ENCODE data around the gene MMP8.

Gene MMP8

DNA sequence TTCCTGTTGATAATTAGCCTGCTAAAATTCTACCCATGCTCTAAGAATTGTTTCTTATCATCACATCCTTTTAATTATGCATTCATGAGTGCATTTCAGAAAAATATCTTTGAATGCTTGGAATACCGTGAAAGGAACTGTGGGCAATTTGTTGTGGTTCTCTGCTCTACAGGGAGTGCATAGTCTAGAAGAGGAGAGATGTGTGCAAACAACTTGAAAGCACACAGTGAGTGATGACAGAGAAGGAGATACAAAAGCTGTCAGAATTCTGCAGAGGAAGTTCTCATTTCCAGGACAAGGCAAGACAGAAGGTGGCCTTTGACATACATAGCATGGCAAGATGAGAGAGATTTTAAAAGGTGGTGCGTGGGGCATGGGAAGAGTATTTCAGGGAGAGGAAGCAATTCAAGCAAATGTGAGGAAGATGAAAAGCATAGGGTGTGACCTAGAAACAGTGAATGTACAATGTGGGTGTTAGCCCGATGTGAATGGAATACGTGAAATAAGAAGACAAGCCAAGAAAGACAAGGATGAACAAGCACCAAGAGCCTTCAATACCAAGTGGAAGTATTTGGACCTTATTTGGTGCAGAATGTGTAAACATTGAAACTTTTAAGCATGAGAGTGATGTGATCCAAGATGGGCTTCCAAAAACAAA is 5.0 kb downstream of the MMP8 start:
- no peak for DNase-seq

DNA sequence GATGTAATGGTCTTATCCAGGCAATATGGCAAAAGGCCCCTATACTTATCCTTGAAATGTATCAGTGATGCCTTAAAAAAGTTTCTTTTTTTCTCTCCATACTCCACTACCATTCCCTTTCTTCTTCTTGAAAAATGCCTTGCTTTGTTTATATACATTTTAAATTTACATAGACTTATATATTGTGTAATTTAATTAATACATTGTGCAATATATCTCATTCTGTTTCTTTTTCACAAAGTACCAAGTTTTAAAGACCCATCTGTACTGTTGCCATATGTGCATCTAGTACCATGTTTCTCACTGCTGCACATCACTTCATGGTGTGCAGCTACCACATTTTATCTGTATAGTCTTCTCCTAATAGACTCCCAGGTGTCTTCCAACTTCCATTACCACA is 7.5 kb downstream of the MMP8 start:
- no peak for DNase-seq

DNA sequence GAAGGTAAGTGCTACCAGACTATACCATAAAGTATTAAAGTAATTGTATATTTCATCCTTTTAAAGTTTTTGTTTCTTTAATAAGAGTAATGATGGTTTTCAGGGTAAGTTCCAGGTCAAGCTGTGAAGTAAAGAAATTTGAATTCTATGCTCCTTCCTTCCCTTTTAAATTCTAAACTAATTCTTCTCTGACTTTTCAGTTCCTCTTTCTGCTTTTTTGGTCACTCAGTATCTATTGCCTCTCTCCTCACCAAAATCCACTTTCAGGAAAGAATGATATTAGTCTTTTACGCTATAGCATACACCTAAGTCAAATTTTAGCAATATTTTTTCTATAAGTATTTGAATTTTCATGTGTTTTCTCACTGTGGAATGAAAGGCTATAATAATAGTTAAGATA is 8.2 kb downstream of the MMP8 start:
- DNase-seq, result no peak

DNA sequence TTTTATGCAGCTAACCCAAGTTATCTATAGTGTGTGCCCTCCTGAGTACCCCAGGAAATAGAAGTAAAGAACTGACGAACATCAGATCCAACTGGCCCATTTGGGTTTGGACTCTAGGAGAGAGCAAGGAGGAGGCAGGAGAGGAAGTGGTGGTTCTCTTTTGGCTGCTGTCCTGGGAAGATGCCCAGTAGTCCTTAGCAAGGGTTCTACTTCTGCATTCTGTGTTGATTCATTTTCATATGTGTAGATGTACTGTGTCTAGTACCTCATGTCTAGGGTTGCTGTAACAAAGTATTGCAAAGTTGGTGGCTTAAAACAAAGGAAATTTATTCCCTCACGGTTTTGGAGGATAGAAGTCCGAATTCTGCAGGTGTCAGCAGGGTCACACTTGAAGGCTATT is 12.6 kb downstream of the MMP8 start:
- DNase-seq, result no peak

DNA sequence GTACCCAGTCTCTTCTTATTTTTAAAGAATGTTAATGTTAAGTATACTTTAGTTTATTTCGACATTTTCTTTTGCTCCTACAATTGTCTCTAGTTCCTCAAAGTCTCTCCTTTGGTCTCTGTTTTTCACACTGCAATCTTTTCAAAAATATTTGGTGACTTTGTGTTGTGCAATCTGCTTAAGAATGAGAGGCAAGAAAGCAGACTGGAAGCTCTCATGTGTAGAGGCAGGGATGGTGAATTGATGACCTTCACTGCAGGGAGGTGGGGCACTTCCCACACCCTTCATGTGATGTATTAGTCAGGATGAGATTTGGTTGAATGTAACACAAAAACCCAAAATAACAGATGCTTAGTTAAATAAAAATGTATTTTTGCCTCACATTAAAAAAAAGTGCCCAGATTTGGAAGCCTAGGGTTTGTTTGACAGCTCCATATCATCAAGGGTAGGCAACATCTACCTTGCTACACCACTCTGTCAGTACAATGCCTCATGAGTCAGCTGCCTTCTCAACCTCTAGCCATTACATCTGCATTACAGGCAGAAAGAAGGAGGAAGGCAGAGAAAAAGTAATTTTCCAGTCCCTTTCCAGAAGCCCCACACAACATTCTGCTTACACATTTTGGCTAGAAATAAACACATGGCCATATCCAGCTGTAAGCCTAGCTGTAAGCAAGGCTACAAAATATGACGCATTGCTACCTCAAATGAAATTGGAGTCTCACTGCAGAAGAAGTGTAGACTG is 15.4 kb downstream of the MMP8 start:
- DNase-seq, result no peak

DNA sequence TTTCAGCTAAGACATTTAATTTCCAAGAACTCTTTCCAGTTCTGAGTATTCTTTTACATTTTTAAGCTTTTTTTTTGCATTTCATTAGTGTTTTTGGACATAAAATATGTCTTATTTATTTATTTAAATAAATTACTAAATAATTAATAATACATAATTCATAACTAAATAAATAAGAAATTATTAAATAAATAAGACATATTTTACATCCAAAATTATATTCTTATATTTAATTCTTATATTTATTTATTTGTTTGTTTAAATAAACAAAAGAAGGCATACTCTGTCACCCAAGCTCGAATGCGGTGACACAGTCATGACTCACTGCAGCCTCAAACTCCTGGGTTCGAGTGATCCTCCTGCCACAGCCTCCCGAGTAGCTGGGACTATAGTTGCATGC is 16.1 kb downstream of the MMP8 start:
- DNase-seq, result no peak

DNA sequence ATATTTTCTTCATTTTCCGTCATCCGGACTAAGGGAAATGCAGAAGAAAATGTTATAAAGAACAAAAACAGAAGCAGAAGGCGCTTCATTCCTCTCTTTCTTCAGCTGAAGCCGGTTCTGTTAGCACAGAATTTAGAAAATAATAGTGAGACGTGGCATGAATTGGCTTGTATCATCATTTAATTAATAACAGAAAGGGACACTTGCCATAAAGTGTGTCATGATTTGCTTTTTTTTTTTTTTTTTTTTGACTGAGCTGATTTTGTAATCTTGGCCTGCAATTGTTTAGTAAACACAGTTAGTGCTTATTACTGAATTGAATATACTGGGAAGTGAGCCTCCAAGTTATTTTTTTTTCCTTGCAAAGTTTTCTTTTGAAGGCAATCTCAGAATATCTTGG is 19.1 kb downstream of the MMP8 start, which contains the start of gene MMP27:
Gene MMP27 (minus strand): TSS at position 144 of the 400 bp plus-strand sequence. CDS start 55 bp downstream, at position 89.
- DNase-seq, result peak; percentile 17

DNA sequence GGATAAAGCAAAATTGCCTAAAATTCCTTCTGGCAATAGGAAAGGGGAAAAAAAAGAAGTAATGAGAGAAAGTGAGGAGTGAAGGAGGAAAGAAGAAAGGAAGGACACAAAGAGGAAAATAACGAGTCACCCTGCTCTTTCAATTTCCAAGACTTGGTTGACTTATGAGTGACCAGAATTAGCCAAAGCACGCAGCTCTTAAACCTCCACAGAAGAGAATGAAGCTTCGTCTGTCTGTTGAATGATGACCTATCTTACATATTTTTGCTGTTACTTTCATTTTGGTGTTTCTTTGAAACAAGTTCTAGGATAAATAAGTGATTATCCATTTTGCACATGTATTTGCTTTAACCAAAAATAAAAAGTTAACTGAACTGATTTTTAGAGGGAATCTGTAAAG is 19.9 kb downstream of the MMP8 start:
- DNase-seq, result no peak

DNA sequence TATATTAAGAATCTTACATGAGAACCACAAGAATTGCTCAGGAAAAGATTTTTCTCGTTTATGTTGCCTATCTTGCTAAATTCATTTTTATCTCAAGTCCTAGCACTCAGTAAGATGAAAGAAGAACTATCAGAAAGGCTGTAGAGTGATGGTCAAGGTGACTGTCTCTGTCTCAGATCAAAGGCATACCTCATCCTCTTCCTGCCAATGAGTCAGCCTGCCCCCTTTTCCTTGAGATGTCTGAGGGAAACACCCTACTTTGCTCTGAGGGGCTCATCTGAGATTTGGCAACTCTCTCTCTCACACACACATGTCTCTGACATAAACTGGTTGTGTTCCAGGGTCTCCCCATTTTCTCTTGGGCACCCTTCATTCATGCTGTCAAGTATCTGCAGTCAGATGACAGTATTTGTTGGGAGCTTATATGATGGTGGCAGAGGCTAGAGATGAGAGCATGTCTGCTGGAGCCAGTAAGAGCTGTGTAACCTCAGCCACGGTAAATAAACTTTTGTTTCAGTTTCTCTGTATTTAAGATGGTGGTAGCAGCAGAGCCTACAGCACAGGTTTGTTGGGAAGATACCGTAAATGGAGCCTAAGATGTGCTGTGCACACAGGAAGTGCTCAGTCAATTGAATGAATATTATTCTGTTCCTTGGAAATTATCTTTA is 20.8 kb downstream of the MMP8 start:
- DNase-seq, result no peak

DNA sequence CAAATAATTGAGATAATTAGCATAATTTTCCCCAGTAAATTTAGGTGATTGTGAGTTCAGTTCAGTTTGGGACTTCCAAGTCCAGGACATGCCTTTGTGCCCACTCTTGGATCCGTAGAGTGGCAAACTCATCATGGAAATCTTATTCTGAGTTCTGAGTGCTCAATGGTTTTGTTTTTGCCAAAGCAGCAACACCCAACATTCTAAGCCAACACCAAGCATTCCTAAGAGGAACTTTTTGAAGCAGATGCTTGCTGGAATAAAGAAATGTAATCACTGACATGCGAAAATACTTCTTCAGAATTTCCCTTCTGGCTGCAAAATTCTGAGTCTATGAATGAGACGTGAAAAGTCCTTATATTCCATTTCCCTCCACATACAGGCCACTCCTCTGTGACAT is 29.6 kb downstream of the MMP8 start:
- no peak for DNase-seq

DNA sequence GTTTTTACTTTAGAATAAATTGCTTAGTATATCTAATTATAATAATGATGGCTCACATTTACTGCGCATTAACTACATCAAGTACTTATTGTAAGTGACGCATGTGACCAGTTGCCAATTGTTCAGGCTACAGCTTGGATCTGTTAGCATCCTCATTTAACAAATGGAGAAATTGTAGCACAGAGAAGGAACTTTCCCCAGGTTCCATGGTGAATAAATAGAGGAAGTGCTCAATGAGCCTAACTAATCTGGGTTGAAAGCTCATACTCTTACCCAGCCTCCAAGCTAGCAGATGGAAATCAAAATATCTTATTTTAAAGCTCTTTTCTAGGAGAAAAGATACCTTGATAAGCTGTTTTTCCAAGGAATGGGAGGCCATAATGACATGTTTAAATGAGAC is 39.0 kb downstream of the MMP8 start:
- DNase-seq, result no peak

DNA sequence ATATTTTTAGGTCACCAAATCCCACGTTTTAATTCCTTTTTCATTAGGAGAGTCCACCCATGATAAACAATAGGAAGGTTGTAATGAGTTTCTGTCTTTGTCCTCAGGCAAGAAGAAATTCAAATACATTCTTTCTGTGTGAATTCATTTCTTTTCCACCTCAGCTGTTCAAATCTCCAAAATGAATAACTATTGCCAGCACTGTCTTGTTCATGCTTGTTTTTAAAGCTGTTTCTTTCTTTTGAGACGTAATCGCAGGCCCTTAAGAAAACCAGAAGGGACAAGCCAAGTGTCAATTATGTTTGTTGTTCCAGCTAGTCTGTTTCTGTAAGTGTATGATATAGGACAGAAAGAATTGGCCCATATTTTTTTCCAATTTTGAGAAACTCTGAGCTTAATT is 39.4 kb downstream of the MMP8 start:
- DNase-seq, result peak; percentile 31

DNA sequence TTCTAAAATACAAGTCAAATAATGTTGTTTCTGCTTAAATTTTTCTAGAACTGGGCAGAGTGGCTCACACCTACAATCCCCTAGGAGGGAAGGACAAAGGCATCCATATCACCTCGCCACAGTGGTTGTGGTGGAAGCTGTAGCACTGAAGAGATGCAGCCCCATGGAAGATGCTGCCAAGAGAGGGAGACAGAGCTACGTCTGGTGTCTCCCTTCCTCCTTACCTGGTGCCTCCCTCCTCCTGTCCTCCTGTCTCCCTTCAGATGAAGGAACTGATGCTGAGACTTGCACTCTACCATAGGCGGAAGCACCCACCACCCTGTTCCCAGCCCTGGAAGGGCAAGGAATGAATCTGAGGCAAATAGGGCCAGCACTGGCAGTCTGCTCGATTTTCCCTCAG is 41.5 kb downstream of the MMP8 start:
- DNase-seq, result no peak

DNA sequence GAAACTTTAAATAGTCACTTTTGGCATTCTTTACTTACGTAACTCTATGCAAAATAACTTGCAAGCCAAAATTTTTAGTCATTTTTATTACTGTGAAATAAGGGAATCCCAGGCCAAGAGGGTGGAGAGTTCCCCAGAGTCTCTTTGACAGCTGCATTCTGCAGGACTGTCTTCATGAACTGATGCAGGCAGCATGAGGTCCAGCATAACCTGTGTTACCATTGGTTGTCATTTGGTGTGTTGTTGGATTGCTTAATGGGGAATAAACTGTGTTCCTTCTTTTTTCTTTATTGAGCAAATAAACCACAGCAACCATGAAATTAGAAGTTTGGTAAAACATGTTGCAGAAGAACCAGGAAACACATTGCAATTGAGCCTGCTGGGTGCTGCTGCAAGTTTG is 43.8 kb downstream of the MMP8 start:
- no peak for DNase-seq

DNA sequence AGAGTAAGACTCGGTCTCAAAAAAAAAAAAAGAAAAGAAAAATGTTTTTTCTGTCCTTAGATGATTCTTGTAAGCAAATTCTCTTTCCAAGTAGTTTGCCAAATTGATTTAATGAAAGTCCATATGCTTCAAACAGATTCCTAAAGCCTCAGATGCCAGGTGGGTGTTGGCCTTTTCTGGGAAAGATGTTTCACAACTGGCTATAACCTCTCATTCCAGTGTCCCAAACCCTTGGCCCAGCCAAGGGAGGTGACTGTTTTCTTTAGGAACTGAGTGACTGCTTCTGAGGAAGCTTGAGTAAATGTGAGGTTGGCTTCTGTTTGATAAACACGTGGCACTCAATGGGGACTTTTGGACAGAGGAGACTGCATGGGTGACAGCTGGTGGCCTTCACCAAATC is 46.7 kb downstream of the MMP8 start:
- DNase-seq, result no peak

DNA sequence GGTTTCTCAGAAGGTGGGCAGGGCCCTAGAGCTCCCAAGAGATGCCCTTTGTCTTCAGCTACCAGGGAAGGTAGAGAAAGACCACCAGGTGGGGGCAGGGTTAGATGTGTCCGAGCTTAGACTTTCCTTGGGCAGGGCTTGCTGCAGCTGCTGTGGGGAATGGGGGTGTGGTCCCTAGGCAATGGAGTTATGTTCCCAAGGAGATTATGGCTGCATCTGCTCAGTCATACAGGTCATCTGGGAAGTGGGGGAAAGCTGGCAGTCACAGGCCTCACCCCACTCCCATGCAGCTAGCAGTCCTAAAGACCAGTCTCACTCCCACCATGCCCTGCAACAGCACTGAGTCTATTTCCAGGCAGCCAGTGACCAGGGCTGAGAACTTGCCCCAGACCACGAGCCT is 48.7 kb downstream of the MMP8 start:
- DNase-seq, result no peak

DNA sequence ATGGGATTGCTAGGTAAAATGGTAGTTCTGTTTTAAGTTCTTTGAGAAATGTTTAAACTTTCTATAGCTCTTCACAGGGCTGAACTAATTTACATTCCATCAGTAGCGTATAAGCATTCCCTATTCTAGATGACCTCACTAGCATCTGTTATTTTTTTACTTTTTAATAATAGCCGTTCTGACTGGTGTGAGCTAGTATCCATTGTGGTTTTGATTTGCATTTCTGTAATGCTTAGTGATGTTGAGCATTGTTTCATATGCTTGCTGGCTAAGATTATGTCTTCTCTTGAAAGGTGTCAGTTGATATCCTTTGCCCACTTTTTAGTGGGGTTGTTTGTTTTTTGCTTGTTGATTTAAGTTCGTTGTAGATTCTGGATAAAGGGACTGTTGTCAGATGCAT is 55.1 kb downstream of the MMP8 start:
- no peak for DNase-seq

DNA sequence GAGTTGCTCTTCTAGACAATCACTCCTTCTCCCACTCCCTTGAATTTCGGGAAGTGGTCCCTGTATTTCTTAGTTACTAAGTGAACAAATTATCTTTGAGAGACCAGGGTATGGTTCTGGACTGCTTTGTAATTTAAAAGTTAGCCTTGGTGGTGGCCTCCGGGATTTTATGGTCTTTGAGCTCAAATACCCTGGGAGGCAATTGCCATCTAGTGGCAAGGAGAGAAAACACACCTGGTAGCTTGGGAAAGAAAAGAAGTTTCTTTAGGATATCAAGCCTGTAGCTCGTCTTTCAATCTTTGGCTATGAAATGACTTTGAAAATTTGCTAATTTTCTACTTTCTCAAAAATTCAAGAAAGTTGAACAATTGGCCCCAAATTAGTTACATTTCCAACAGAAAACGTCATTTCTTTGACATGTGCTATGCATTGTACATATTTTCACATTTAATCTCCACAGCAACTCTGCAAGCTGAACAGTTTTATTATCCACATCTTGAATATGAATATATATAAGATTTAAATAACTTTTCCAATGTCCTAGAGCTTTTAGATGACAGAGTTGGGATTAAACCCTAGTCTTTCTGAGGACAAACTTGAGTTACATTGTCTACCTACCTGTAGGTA is 58.3 kb downstream of the MMP8 start:
- peak; percentile 61 for DNase-seq

DNA sequence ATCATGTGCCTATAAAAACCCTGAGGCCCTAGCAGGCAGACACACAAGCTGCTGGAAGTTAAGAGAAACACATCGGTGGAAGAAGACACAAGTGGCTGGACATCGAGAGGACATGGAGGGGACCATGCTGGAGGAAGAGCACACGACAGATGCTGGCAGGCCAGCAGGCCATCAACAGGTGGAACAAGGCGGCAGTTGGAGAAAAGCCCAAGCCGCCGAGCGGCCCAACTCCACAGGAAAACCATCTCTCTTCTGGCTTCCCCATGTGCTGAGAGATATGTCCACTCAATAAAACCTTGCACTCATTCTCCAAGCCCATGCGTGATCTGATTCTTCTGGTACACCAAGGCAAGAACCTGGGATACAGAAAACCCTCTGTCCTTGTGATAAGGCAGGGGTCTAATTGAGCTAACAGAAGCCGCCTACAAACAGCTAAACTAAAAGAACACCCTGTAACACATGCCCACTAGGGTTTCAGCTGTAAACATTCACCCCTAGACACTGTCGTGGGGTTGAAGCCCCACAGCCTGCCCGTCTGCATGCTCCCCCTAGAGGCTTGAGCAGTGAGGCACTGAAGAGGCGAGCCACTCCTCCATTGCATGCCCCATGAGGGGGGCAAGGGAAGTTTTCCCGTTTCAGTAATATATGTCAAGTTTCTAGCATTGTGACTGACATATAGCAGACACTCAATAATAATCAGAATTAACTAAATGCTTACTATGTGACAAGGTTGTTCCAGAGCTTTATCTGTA is 60.6 kb downstream of the MMP8 start:
- no peak for DNase-seq

DNA sequence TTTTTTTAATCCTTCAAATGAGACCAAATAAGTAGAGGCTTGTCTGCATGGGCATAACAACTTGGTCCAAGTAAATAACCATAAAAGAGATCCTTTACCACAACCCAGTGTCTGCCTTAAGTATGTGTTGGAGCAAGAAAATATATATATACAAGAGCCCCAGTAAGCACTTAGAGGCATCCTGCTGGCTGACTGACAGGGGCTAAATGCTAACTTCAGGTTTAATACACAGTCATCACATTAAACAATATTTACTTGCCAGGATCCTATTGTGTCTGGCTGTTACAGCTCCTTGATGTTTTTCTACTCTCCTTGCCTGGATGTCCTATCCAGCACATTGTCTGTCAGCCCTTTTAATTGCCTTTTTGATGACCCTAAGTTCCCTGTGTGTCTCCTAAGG is 62.1 kb downstream of the MMP8 start:
- no peak for DNase-seq

Measured in eye (tissue), 1 donor.